Measurements from ENCODE around the gene GLT1D1.

Gene GLT1D1

GRCh38 chr12:128815779-128816642 lies 37.3 kb upstream of the GLT1D1 start:
- Mint-ChIP-seq H3K9me3 (no peaks in the 10 kb centered on the region), H3K36me3 (ENCODE audit: low read depth) (peaks cover 58% of the 10 kb centered on the region), H3K4me3 (no peak overlapping the region), H3K27ac (peak overlapping the region; percentile 37), H3K4me1 (ENCODE audit: low read depth) (peaks cover 77% of the 10 kb centered on the region), H3K27me3 (no peaks in the 10 kb centered on the region)
- intact Hi-C loops (cut with micrococcal nuclease), result loop anchor here (10.0 kb wide), 1 partner anchor 99 kb away; no protein-coding TSS in a partner anchor

- H3K9me3 Mint-ChIP-seq, result no peaks in the 10 kb centered on the region
- H3K27me3 Mint-ChIP-seq, result no peaks in the 10 kb centered on the region
- H3K4me3 Mint-ChIP-seq, result no peak overlapping the region
- no peak overlapping the region for H3K27ac Mint-ChIP-seq
- intact Hi-C loops (cut with micrococcal nuclease), result loop anchor here (10.0 kb wide), 1 partner anchor 98 kb away; no protein-coding TSS in a partner anchor
- H3K36me3 Mint-ChIP-seq (ENCODE audit: low read depth), result peaks cover 64% of the 10 kb centered on the region
- H3K4me1 Mint-ChIP-seq (ENCODE audit: low read depth), result peaks cover 77% of the 10 kb centered on the region
Observed at GRCh38 chr12:128816643-128816920, 36.7 kb upstream of the GLT1D1 start.

GRCh38 chr12:128817111-128818015 lies 35.9 kb upstream of the GLT1D1 start:
- no peaks in the 10 kb centered on the region for H3K27me3 Mint-ChIP-seq
- peak overlapping the region; percentile 68 for H3K27ac Mint-ChIP-seq
- H3K4me3 Mint-ChIP-seq, result peak overlapping the region; percentile 14
- H3K36me3 Mint-ChIP-seq (ENCODE audit: low read depth), result peaks cover 62% of the 10 kb centered on the region
- intact Hi-C loops (cut with micrococcal nuclease), result loop anchor here (10.0 kb wide), 1 partner anchor 97 kb away; no protein-coding TSS in a partner anchor
- H3K9me3 Mint-ChIP-seq, result no peaks in the 10 kb centered on the region
- H3K4me1 Mint-ChIP-seq (ENCODE audit: low read depth), result peaks cover 78% of the 10 kb centered on the region

- peaks cover 68% of the 10 kb centered on the region for H3K4me1 Mint-ChIP-seq (ENCODE audit: low read depth)
- intact Hi-C loops (cut with micrococcal nuclease), result loop anchor here (10.0 kb wide), 1 partner anchor 96 kb away; no protein-coding TSS in a partner anchor
- no peaks in the 10 kb centered on the region for H3K27me3 Mint-ChIP-seq
- H3K27ac Mint-ChIP-seq, result peak overlapping the region; percentile 68
- no peaks in the 10 kb centered on the region for H3K9me3 Mint-ChIP-seq
- peaks cover 52% of the 10 kb centered on the region for H3K36me3 Mint-ChIP-seq (ENCODE audit: low read depth)
- no peak overlapping the region for H3K4me3 Mint-ChIP-seq
Observed at GRCh38 chr12:128818065-128819022, 34.9 kb upstream of the GLT1D1 start.

- intact Hi-C loops (cut with micrococcal nuclease), result loop anchor here (10.0 kb wide), 1 partner anchor 95 kb away; no protein-coding TSS in a partner anchor
- H3K36me3 Mint-ChIP-seq (ENCODE audit: low read depth), result peaks cover 41% of the 10 kb centered on the region
- H3K27me3 Mint-ChIP-seq, result no peaks in the 10 kb centered on the region
- peaks cover 62% of the 10 kb centered on the region for H3K4me1 Mint-ChIP-seq (ENCODE audit: low read depth)
- no peak overlapping the region for H3K27ac Mint-ChIP-seq
- H3K4me3 Mint-ChIP-seq, result no peak overlapping the region
- H3K9me3 Mint-ChIP-seq, result no peaks in the 10 kb centered on the region
Observed at GRCh38 chr12:128819293-128820144, 33.8 kb upstream of the GLT1D1 start.

GRCh38 chr12:128820253-128820652 lies 33.0 kb upstream of the GLT1D1 start:
- intact Hi-C loops (cut with micrococcal nuclease), result no loop called here
- H3K4me3 Mint-ChIP-seq, result no peak overlapping the region
- H3K4me1 Mint-ChIP-seq (ENCODE audit: low read depth), result peaks cover 64% of the 10 kb centered on the region

GRCh38 chr12:128820723-128821432 lies 32.4 kb upstream of the GLT1D1 start:
- intact Hi-C loops (cut with micrococcal nuclease), result no loop called here
- Mint-ChIP-seq H3K27me3 (no peaks in the 10 kb centered on the region), H3K4me1 (ENCODE audit: low read depth) (peaks cover 60% of the 10 kb centered on the region), H3K36me3 (ENCODE audit: low read depth) (peaks cover 28% of the 10 kb centered on the region), H3K27ac (peak overlapping the region; percentile 71), H3K9me3 (no peaks in the 10 kb centered on the region), H3K4me3 (peak overlapping the region; percentile 33)

More at GRCh38 chr12:128820253-128820652, 33.0 kb upstream of the GLT1D1 start:
- peaks cover 33% of the 10 kb centered on the region for H3K36me3 Mint-ChIP-seq (ENCODE audit: low read depth)
- H3K27me3 Mint-ChIP-seq, result no peaks in the 10 kb centered on the region
- H3K9me3 Mint-ChIP-seq, result no peaks in the 10 kb centered on the region
- peak overlapping the region; percentile 71 for H3K27ac Mint-ChIP-seq

- Mint-ChIP-seq H3K4me3 (peak overlapping the region; percentile 84), H3K4me1 (ENCODE audit: low read depth) (peaks cover 41% of the 10 kb centered on the region)
- intact Hi-C loops (cut with micrococcal nuclease), result no loop called here
Observed at GRCh38 chr12:128823216-128823915, 29.9 kb upstream of the GLT1D1 start.

GRCh38 chr12:128823916-128824839 lies 29.1 kb upstream of the GLT1D1 start, which contains the start of gene SLC15A4:
Gene SLC15A4, minus strand, starts transcription at chr12:128823958. Its CDS starts 15 bp downstream, at chr12:128823943.
- H3K27ac Mint-ChIP-seq, result peak within 1 kb of the TSS; percentile 92
- peaks cover 45% of the 10 kb centered on the region for H3K4me1 Mint-ChIP-seq (ENCODE audit: low read depth)
- peak within 1 kb of the TSS; percentile 84 for H3K4me3 Mint-ChIP-seq
- intact Hi-C loops (cut with micrococcal nuclease), result loop anchor here (2.0 kb wide), 2 partner anchors 17 to 31 kb away; no protein-coding TSS in a partner anchor
- no peaks in the 10 kb centered on the region for H3K9me3 Mint-ChIP-seq
- no peaks in the 10 kb centered on the region for H3K27me3 Mint-ChIP-seq
- peaks cover 27% of the 10 kb centered on the region for H3K36me3 Mint-ChIP-seq (ENCODE audit: low read depth)

More at GRCh38 chr12:128823216-128823915, 29.9 kb upstream of the GLT1D1 start:
- Mint-ChIP-seq H3K36me3 (ENCODE audit: low read depth) (peaks cover 28% of the 10 kb centered on the region), H3K27ac (peak overlapping the region; percentile 92), H3K9me3 (no peaks in the 10 kb centered on the region), H3K27me3 (no peaks in the 10 kb centered on the region)

GRCh38 chr12:128825835-128826234 lies 27.4 kb upstream of the GLT1D1 start:
- intact Hi-C loops (cut with micrococcal nuclease), result loop anchor here (2.0 kb wide), 2 partner anchors 19 to 29 kb away; no protein-coding TSS in a partner anchor
- H3K9me3 Mint-ChIP-seq, result no peaks in the 10 kb centered on the region
- no peak overlapping the region for H3K27ac Mint-ChIP-seq
- no peak overlapping the region for H3K4me3 Mint-ChIP-seq
- H3K27me3 Mint-ChIP-seq, result no peaks in the 10 kb centered on the region
- peaks cover 14% of the 10 kb centered on the region for H3K36me3 Mint-ChIP-seq (ENCODE audit: low read depth)
- peaks cover 45% of the 10 kb centered on the region for H3K4me1 Mint-ChIP-seq (ENCODE audit: low read depth)

All from dendritic cell treated with granulocyte-macrophage colony-stimulating factor and Interleukin-4, amounts not matched to agents 40 ng/mL and 50 ng/mL, for 4 days (primary cell).